ENCODE data around the gene CASZ1. TPM values are rescaled to one million over a fixed set of nuclear protein-coding genes. Genes with fewer than 3 reads are reported as not detected.

CASZ1 gene
- total RNA-seq, 4 donors from 2014 or later = 13.1 to 33.7 (median 20.9) TPM

GRCh38 chr1:10775763-10776162 lies 20.7 kb downstream of the CASZ1 start:
- intact Hi-C loops (cut with DNase I) = no loop called here
- peak overlapping the region; percentile 72 to 91 (median 82) for H3K27ac ChIP-seq
- no peaks in the 10 kb centered on the region for H3K36me3 ChIP-seq
- no peak for TF ChIP-seq POLR2A (IDR thresholded peaks at IDR 0.05)
- TF ChIP-seq, protein P1, sequence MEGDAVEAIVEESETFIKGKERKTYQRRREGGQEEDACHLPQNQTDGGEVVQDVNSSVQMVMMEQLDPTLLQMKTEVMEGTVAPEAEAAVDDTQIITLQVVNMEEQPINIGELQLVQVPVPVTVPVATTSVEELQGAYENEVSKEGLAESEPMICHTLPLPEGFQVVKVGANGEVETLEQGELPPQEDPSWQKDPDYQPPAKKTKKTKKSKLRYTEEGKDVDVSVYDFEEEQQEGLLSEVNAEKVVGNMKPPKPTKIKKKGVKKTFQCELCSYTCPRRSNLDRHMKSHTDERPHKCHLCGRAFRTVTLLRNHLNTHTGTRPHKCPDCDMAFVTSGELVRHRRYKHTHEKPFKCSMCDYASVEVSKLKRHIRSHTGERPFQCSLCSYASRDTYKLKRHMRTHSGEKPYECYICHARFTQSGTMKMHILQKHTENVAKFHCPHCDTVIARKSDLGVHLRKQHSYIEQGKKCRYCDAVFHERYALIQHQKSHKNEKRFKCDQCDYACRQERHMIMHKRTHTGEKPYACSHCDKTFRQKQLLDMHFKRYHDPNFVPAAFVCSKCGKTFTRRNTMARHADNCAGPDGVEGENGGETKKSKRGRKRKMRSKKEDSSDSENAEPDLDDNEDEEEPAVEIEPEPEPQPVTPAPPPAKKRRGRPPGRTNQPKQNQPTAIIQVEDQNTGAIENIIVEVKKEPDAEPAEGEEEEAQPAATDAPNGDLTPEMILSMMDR (IDR thresholded peaks at IDR 0.05) = no peak
- peaks cover 57 to 100% (median 67%) of the 10 kb centered on the region in 3 donors for H3K4me1 ChIP-seq
- H3K9me3 ChIP-seq = no peaks in the 10 kb centered on the region
- peak overlapping the region in 1 of 4 donors; percentile 26 for H3K4me3 ChIP-seq
- no peak for DNase-seq
- WGBS, 2 donors = 60 to 64% methylated on average over 7 to 9 of the region's 9 CpGs
- H3K27me3 ChIP-seq = no peaks in the 10 kb centered on the region

DNA sequence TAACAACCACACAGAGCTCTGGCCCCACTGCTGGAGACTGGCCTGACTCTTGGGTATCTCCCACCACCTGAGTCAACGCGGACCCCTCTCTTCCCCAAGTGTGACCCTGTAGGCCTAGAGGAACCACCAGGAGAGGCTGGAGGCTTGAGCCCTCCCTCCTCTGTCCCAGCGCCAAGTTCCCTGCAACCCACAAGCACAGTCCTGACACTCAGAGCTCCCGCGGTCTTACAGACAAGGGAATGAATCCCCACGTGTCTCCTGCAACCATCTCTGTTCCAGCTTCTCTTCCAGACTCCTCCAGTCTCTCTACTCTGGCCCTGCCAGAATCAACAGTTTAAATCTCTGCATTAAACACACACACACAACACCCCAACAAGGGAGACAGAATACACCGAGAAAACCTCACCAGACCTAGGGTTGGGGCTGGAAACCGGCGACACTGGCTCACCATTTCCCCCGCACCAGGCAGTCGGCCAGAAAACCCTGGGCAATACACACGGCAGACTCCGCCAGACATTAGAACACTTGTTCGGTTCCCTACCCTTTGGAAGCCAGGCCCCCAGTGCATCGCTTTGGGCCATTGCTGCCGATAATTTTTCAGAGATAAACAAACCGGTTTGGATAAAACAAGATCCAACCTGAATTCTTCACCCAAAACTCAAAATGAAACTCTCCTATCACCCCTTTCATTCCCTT lies 21.7 kb downstream of the CASZ1 start:
- no peaks in the 10 kb centered on the region for H3K27me3 ChIP-seq
- TF ChIP-seq, protein P1 (IDR thresholded peaks at IDR 0.05) = no peak
- no peak for TF ChIP-seq POLR2A (IDR thresholded peaks at IDR 0.05)
- no peaks in the 10 kb centered on the region for H3K9me3 ChIP-seq
- peaks cover 50 to 94% (median 61%) of the 10 kb centered on the region in 3 donors for H3K4me1 ChIP-seq
- peak overlapping the region; percentile 77 to 91 (median 83) for H3K27ac ChIP-seq
- no peaks in the 10 kb centered on the region for H3K36me3 ChIP-seq
- intact Hi-C loops (cut with DNase I) = no loop called here
- 40 to 61% methylated on average over 13 to 17 of the region's 17 CpGs for WGBS, 2 donors
- no peak for DNase-seq
- peak overlapping the region in 1 of 4 donors; percentile 3 for H3K4me3 ChIP-seq

GRCh38 chr1:10773851-10774614 lies 22.4 kb downstream of the CASZ1 start:
- Histone ChIP-seq H3K4me1 (peaks cover 48 to 86% (median 59%) of the 10 kb centered on the region in 3 donors), H3K4me3 (peak overlapping the region in 2 of 4 donors; percentile 3 to 7), H3K27ac (peak overlapping the region; percentile 77 to 91 (median 83)), H3K9me3 (no peaks in the 10 kb centered on the region), H3K27me3 (no peaks in the 10 kb centered on the region), H3K36me3 (no peaks in the 10 kb centered on the region)
- no peak for DNase-seq
- intact Hi-C loops (cut with DNase I) = no loop called here
- WGBS, 2 donors = 59 to 60% methylated on average over 16 of the region's 17 CpGs
- TF ChIP-seq, protein P1 (IDR thresholded peaks at IDR 0.05) = no peak
- TF ChIP-seq POLR2A (IDR thresholded peaks at IDR 0.05) = no peak

GRCh38 chr1:10773376-10773775 lies 23.1 kb downstream of the CASZ1 start:
- peaks cover 48 to 80% (median 54%) of the 10 kb centered on the region in 3 donors for H3K4me1 ChIP-seq
- no peak for DNase-seq

More at GRCh38 chr1:10773376-10773775, 23.1 kb downstream of the CASZ1 start:
- Histone ChIP-seq H3K9me3 (no peaks in the 10 kb centered on the region), H3K27ac (peak overlapping the region in 2 of 4 donors; percentile 88 to 91), H3K4me3 (no peak overlapping the region), H3K27me3 (no peaks in the 10 kb centered on the region), H3K36me3 (no peaks in the 10 kb centered on the region)
- TF ChIP-seq POLR2A (IDR thresholded peaks at IDR 0.05) = no peak
- TF ChIP-seq, protein P1 (IDR thresholded peaks at IDR 0.05) = no peak
- intact Hi-C loops (cut with DNase I) = no loop called here
- 24 to 58% methylated on average over 2 to 11 of the region's 12 CpGs for WGBS, 2 donors

Data from esophagus squamous epithelium (tissue), 5 donors.